Measurements from ENCODE around the gene LTBP3.

GRCh38 chr11:65562020-65562419 lies 3.9 kb upstream of the LTBP3 start:
- TF ChIP-seq CTCF (IDR thresholded peaks at IDR 0.05; ENCODE audit: poor library complexity, severe bottlenecking) (no peak), MXI1 (conservative IDR thresholded peaks at IDR 0.05; ENCODE audit: poor library complexity, severe bottlenecking) (no peak), RAD21 (conservative IDR thresholded peaks at IDR 0.05) (no peak), EZH2 (IDR thresholded peaks at IDR 0.05; ENCODE audit: borderline replicate concordance, insufficient read depth, low read length, poor library complexity, severe bottlenecking) (no peak)

Measured in neural cell (in vitro differentiated cells).